ENCODE measurements around the gene WFDC5.

- TF ChIP-seq CTCF (tag by site-specific recombination; IDR thresholded peaks at IDR 0.05) = no peak
- no peak for TF ChIP-seq ZNF26 (tag by site-specific recombination; IDR thresholded peaks at IDR 0.05)
- no peak for TF ChIP-seq ZNF148 (tag by site-specific recombination; IDR thresholded peaks at IDR 0.05; ENCODE audit: borderline replicate concordance)
Measured at GRCh38 chr20:45128099-45128498, 13.1 kb upstream of the WFDC5 start.
